Measurements from ENCODE around the gene GNB1L.

Gene GNB1L

DNA sequence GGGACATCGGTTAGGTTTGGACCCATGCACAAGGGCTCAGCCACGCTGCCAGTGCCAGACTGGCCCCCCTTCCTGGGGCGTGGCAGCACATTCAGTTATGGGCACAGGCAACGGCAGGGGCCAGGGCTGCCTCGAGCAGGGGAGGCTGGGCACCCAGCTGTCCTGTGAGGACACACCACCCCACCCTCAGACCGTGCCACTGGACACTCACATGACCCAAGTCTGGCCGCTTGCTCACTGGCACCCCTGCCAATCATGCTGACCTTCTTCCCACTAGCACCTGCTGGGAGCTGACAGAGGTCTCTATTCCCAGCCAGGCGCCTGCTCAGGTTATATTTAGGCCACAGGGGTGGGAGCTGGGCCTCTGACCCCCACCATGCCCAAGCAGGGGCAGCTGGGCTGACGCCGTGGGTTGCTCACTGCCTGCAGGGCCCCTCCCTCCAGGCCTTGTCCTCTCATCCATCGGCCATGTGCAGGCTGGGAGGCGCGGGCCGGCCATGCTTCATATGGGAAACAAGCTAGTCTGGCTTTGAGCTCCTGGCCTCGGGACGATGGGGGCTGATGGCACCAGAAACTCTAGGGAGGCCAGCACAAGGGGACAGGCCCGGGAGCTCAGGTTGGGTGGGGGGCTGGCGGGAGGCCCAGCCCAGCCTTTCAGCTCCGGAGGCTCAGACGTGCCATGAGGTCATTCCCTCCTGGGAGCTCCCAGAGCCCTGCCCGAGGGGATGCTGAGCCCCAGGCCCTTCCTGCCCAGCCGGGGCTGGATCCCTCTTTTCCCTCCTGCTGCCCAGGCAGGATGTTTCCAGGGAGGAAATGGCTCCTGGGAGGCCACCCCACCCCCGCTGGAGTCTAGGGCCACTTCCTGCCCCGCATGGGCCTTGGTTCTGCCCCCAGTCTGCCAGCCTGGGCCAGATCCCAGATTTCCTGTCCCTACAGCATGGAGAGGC lies 109.2 kb downstream of the GNB1L start:
- peak; percentile 67 for DNase-seq

DNA sequence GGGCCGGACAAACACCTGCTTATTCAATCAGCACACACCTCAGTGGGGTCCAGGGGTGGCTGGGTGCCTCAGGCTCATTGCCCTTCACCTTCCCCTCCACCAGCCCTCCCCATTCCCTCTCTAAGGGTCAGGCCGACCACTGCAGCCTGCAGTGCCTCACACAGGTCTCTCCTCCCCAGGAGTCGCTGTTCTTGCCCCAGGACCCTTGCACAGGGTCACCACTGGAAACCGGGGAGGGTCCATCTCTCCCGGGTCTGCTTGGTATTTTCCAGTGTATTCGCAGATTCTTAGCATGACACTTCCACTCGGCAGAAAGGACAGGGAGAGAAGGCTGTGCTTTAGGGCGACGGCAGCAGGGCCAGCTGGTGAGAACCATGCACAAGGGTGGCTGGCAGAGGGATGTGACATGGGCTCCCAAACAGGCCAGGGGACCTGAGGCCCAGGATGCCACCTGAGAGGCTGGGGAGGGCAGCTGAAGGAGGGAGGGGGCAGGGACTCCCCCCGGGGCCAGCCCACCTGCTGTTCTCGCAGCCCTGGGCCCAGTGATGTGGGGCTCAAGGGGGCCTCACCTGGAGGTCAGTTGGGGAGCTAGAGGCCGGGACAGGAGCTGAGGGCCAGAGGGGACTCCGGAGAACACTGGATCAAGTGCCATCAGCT lies 110.2 kb downstream of the GNB1L start:
- DNase-seq: no peak

DNA sequence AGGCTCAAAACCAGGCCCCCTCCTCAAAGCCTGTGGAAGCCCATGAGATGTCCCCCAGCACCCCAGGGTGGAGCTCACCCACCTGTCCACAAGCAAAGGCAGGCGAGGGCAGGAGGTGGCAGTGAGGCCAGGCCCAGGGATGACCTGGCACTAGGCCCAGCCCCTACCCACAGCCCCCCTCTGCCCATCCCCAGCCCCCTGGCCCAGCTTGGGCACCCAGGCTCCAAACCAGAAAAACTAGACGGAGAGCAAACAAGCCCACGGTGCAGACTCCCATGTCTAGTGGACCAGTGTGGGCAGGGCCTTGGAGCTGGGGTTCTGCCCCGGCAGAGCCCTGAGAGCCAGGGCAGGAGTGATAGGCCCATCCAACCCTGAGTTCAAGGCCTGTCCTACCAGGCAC lies 111.0 kb downstream of the GNB1L start:
- no peak for DNase-seq

DNA sequence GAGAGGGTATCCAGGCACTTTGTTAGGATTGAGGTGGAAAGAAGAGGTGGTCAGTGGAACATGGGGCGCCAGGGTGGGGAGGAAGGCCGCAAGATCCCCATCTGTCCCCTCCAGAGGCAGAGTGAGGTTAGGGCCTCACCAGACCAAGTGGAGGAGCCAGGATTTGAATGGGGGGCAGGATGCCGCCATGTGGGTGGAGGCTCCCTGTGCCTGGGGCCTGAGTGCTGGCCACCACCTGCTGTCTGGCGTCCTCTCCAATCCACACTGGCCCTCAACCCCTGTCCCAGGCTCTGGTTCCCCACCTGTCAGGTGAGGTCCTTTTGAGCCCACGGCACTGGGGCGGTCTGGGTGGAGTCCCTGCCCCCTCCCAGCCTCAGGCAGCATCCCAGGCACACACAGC lies 111.6 kb downstream of the GNB1L start:
- no peak for DNase-seq

DNA sequence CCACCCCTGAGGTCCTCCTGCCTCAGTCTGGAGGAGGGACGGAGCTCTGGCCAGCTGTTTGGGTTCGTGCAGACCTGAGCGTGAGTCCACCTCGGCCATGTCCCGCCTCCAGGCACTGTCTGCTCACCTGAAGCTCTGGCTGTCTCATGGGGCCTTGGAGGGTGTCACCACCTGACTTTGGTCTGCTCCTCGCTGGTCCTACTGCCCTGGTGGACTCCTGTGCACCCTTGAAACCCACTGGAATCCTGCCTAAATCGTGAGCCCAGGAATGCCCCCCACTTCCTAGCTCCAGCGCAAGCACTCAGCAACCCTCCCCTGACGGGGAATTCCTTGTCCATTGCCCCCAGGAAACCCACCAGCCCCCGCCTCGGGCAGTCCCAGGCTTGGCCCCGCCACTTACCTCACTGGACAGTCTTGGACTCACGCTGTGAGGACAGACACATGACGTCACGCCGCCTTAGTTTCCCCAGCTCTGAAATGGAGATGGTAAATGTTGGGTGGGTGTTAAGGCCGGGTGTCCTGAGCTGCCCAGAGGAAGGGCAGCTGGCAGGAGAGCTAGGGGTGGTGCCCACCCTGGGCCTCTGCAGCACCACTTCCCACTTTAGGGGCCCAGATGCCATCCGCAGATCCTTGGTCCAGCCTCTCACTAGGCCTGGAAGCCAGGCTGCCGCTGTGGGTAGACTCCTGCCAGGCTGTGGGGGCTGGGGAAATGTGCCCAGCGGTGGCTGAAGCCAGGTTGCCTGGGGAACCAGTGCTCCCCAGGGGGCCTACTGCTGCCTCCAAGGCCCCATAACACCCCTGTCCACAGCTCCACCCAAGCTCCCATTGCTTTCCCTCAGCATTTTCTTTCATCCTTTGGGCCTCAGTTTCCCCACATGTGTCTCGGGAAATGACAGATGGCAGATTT lies 112.3 kb downstream of the GNB1L start:
- DNase-seq: peak; percentile 71

DNA sequence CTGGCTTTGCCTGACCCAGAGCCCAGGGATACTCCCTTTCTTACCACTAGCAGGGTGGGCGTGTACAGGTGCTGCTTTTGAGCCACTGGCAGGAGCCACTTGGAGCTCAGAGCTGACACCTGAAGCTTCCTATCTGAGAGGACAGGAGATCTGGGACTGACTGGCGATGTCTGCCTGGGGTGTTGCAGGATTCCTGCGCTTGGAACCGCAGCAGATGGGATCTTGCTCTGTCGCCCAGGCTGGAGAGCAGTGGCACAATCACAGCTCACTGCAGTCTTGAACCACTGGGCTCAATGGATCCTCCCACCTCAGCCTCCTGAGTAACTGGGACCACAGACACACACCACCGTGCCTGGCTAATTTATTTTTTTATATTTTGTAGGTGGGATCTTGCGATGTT lies 113.6 kb downstream of the GNB1L start:
- peak; percentile 12 for DNase-seq

DNA sequence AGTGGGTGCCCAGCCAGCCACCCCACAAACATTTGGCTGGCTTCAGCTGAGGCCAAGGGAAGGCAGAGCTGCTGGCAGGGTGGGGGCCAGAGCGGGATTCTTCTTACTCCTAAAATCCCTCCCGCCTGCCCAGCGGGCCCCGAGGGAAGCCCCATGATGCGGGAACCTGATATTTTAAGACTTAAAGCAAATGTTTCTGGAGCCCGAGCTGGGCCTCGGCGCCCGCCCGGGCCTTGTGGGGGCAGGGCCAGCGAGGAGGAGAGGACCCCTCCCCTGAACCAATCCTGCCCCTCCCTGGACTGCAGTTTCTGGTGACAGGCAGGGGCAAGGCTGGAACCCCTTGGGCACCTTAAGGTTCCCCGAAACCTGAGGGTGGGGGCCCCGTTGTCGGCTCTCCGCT lies 114.1 kb downstream of the GNB1L start:
- no peak for DNase-seq

DNA sequence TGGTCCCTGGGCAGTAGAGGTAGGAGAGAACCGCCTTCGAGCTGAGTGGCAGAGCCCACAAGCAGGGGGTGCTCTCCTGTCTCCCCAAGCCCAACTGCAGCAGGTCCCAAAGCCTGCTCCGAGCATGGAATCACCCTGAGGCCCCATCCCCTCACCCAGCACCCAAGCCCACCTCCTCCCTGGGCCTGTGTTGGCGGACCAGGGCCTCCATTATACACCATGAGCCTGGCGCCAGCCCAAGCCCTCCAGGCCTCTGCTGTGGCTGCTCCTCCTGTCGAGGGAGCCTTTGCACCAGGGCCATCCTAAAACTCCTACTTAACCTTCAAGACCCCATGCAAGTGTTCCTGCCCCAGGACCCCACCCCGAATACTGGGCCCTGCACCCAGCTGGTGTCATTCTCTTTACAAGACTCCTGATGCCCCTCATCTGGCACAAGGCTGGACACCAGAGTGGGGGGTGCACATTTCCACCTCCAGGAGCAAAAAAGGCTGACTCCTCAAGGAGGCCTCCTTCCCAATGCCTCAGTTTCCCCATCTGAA lies 114.7 kb downstream of the GNB1L start:
- DNase-seq: no peak

DNA sequence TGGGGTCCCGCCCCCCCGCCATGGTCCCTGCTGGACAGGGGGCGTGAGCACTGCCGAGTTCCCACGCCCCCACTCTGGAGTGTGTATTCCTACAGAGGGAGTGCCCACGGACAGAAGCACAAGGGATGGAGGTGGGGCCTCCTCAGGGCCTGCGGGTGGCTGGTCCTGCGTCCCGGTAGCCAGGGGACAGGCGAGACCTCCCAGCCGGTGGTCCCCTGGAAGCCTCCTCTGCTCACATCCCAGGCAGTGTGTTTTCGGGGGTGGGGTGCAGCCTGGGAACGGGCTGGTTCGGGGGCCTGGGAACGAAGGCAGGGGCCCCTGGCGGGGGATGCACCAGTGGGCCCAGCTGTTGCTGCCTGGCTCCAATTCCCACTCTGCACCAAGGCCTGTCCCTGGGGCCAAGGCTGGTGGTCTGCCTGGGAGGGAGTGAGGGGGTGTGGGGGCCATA lies 115.2 kb downstream of the GNB1L start:
- no peak for DNase-seq

DNA sequence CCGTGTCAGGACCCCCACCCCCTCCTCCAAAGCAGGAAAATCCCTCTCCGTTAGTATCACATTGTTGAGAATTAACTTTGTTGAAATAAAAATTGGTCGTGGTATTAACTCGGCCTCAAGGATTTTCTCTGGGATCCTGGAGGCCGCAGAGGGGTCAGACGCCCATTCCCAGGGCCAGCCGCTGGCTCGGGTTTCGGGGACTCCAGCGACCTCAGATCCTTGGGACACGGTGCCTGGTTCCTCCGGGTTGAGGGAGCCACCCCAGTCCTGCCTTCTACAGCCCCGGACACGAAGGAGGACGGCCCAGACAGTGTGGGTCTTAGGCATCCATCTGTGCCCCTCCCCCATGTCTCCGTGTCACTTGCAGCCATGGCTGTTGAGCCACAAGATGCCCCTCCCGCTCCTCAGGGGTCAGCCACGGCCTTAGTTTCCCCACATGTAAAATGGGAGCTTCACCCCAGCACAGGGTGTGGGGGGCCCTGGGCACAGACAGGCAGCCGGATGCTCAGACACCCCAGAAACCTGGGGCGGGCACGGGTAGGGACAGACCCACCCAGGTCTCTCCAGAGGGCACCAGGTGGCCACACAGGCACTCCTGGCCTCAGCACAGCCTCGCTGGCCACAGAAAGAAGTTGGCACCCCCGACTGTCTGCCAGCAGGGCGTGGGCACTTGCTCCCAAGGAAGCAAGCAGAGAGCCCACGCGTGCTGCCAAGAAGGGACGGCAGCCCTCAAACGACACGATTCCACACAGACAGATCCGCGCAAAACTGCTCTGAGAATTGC lies 115.8 kb downstream of the GNB1L start:
- DNase-seq: no peak

DNA sequence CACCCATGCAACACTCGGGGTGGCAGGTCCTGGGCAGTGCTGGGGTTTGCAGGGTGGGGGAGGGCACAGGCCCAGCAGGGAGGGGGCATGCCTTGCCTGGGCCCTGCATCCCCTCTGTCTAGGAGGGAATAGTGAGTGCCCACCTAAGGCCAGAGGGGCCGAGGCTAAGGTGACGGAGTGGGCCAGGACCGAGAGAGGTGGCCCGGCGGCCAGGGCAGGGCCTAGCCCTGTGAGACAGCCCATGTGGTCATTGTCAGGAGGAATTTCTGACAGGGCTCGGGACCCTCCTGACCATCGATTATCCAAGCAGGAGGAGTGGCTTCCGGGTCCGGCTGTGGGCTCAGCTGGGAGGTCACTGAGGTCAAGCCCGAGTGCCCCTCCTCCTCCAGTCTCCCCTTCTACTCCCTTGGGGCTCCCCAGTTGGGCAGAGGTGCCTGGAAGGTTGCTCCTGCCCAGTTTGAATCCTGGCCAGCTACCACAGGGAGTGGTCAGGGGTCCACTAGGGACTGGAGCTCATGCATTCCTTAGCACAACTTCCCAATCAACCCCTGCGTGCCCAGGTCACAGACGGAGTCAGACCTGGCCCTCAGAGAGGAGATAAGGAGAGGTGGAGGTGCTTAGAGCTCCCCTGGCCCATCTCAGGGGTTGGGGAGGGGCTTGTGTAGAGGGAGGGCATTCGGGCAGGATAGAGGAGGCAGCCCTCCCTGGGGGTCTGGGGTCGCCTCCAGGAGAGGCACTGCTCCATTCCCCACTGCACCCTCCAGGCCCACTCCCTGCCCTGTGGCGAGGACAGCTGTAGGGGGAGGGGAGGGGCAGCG lies 116.6 kb downstream of the GNB1L start:
- no peak for DNase-seq

DNA sequence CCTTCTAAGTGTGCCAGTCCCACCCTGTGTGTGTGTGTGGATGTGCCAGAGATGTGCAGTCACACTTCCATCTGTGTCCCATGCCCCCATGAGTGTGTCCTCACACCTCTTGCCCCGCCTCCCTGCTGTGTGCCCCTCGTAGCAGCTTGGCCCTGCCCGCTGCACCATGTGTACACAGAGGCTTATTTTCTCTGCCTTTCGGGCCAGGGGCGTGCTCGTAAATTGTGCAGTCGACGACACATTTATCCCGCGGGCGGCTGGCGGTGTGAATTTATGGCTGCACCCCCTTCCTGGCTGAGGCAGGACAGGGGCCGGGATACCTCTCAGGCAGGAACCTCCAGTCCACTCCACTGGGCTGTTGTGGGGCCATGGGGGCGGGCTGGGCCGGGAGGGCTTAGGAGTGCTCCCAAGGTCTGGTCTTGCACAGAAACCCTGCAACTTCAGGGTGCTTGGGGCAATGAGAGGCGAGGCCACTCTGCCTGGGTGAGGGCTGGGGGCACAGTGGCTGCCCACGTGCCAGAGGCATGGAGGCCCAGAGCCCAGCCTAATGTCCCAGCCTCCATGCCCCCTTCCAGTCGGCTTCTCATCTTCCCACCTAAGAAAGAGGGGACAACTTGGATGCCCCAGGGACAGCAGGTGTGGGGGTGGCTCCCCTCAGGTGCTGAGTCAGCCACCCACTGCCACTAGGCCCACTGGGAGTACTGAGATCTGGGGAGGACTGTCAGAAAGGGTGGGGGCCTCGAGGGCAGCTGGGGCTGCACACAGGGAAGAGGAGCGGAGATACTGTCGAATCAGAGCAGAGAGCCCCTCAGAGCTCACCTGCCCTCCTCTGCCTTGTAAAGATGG lies 118.8 kb downstream of the GNB1L start:
- no peak for DNase-seq

DNA sequence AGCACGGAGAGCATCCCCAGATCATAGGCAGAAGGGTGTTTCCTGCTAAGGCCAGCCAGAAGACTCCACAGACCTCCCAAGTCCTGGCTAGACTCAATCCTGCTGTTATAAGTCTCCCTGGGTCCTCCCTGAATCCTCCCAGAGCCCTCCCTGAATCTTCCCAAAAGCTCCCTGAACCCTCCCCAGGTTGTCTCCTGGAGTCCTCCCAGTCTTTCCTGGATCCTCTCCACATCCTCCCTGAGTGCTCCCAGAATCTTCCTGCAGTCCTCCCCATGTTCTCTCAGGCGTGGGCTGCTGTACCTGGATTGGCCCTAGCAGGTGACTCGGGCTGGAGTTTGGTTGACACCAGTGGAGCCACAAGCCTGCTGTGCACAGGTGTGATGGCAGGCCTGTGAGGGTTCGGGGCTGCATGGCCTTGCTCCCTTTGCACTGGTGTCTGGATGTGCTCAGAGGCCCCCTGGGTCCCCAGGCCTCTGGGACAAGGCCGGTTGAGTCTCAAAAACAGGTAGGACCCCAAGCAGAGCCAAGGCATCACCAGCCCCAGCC lies 119.8 kb downstream of the GNB1L start:
- no peak for DNase-seq

DNA sequence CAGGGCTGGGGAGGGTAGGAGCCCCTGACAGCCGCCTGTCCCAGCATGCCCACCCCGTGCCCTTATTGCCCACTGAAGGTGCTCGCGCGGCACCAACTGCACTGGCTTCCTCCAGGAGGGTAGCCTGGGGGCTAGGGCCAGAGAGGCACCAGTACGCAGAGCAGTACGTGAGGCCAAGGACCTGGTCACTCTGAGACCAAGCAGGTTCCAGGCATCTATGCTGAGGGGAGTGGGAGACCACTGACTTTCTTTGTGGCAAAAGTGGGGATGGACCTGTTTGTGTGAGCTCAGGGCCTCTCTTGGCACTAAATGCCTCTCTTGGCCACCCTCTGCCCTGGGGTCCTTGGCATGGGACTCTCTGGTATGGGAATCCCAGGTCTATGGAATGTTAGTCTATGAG lies 120.5 kb downstream of the GNB1L start:
- no peak for DNase-seq

DNA sequence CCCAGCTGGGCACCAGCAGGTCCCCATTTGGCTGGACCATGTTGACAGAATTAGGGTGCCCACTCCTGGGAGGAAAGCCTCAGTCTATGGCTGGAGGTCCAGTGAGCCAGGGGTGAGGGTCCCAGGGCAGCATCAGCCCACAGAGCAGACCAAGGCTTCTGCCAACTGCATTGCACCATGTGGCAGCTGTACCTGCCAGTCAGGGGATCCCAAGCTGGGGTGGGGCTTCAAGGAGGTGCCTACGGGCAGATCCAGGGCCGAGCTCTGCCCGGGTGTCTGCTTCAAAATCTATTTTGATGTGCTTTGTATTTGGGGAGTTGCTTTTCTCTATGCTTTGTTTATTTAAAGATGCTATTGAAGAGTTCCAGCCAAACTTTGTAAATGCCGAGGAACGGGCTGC lies 120.9 kb downstream of the GNB1L start:
- DNase-seq: no peak
